ENCODE measurements around the gene SLC22A12. TPM values are rescaled to one million over a fixed set of nuclear protein-coding genes. Genes with fewer than 3 reads are reported as not detected.
"Not testable (repeated sequence)": the region's sequence is repeated elsewhere in the genome, so short reads cannot be mapped to it uniquely, and the experiment has no call there.

The SLC22A12 gene
- total RNA-seq, result not detected
- long read RNA-seq, result 0 reads

- intact Hi-C loops (cut with DNase I), result no loop called here
- ATAC-seq, result peak in 1 of 2 donors; percentile 38
- DNase-seq, result no peak
Observed at GRCh38 chr11:64590763-64591221, at the start of gene SLC22A12. TSS of gene SLC22A12 (plus strand) at chr11:64591220. CDS start at chr11:64591557, 337 bp downstream.

GRCh38 chr11:64542172-64543125, 48.6 kb upstream of the SLC22A12 start:
- intact Hi-C loops (cut with DNase I), result no loop called here
- DNase-seq (no peak), ATAC-seq (no peak)

- no peak for DNase-seq
- intact Hi-C loops (cut with DNase I), result no loop called here
- ATAC-seq, result no peak
Observed at GRCh38 chr11:64543818-64544217, 47.2 kb upstream of the SLC22A12 start.

- ATAC-seq, result no peak
- intact Hi-C loops (cut with DNase I), result no loop called here
- no peak for DNase-seq
Observed at GRCh38 chr11:64544616-64545296, 46.3 kb upstream of the SLC22A12 start.

- intact Hi-C loops (cut with DNase I), result no loop called here
- DNase-seq (no peak), ATAC-seq (peak in 1 of 2 donors; percentile 24)
Observed at GRCh38 chr11:64545619-64546018, 45.4 kb upstream of the SLC22A12 start.

- DNase-seq (no peak), ATAC-seq (no peak)
- intact Hi-C loops (cut with DNase I), result no loop called here
Observed at GRCh38 chr11:64546176-64546575, 44.8 kb upstream of the SLC22A12 start.

- no peak for ATAC-seq
- DNase-seq, result no peak
- intact Hi-C loops (cut with DNase I), result no loop called here
Observed at GRCh38 chr11:64546600-64546999, 44.4 kb upstream of the SLC22A12 start.

- no peak for ATAC-seq
- intact Hi-C loops (cut with DNase I), result no loop called here
Observed at GRCh38 chr11:64549969-64550368, 41.1 kb upstream of the SLC22A12 start.

GRCh38 chr11:64553554-64554201, 37.3 kb upstream of the SLC22A12 start:
- ATAC-seq (peak; percentile 53 to 75), DNase-seq (peak; percentile 69)
- intact Hi-C loops (cut with DNase I), result loop anchor here in 1 of 2 donors (1.0 to 2.0 kb wide), 2 partner anchors 97 to 167 kb away; no protein-coding TSS in a partner anchor

More at GRCh38 chr11:64549969-64550368, 41.1 kb upstream of the SLC22A12 start:
- no peak for DNase-seq

GRCh38 chr11:64556044-64556720, 34.8 kb upstream of the SLC22A12 start:
- DNase-seq (no peak), ATAC-seq (no peak)
- intact Hi-C loops (cut with DNase I), result no loop called here

- no peak for DNase-seq
- no peak for ATAC-seq
- intact Hi-C loops (cut with DNase I), result no loop called here
Observed at GRCh38 chr11:64556721-64557250, 34.2 kb upstream of the SLC22A12 start.

- ATAC-seq (peak in 1 of 2 donors; percentile 18), DNase-seq (no peak)
- intact Hi-C loops (cut with DNase I), result no loop called here
Observed at GRCh38 chr11:64558065-64558745, 32.8 kb upstream of the SLC22A12 start.

- no peak for DNase-seq
- ATAC-seq, result no peak
- intact Hi-C loops (cut with DNase I), result no loop called here
Observed at GRCh38 chr11:64558869-64559268, 32.2 kb upstream of the SLC22A12 start.

- intact Hi-C loops (cut with DNase I), result no loop called here
- DNase-seq (no peak), ATAC-seq (no peak)
Observed at GRCh38 chr11:64559351-64560138, 31.5 kb upstream of the SLC22A12 start.

GRCh38 chr11:64560139-64560771, 30.8 kb upstream of the SLC22A12 start:
- no peak for DNase-seq
- intact Hi-C loops (cut with DNase I), result no loop called here

GRCh38 chr11:64560941-64561340, 30.1 kb upstream of the SLC22A12 start:
- ATAC-seq, result no peak
- intact Hi-C loops (cut with DNase I), result no loop called here
- DNase-seq, result no peak

More at GRCh38 chr11:64560139-64560771, 30.8 kb upstream of the SLC22A12 start:
- no peak for ATAC-seq

GRCh38 chr11:64561429-64561828, 29.6 kb upstream of the SLC22A12 start:
- DNase-seq; ATAC-seq; intact Hi-C loops (cut with DNase I): not testable (repeated sequence)

Measured in left cardiac atrium (tissue), 4 donors.